Neural crest cell (in vitro differentiated cells): ENCODE results near the gene CDKN1C. TPM values are rescaled to one million over a fixed set of nuclear protein-coding genes. Genes with fewer than 3 reads are reported as not detected.

Source experiments
- DNase-seq: peaks from one replicate; pipeline ENCODE4 v3.0.0; 2021; ENCODE audit warnings: low read depth, mixed read lengths, low spot score
- H3K27ac Mint-ChIP-seq: one replicate; pipeline ENCODE4 v1.8.0; 2021; ENCODE audit warnings: mild to moderate bottlenecking, mixed read lengths; ENCODE audit not compliant: unreplicated experiment
- H3K27me3 Mint-ChIP-seq: 2 replicates; pipeline ENCODE4 v1.8.0; 2021; ENCODE audit warnings: low read depth, mild to moderate bottlenecking, mixed read lengths
- H3K36me3 Mint-ChIP-seq: 2 replicates; pipeline ENCODE4 v1.8.0; 2021; ENCODE audit warnings: low read depth, mild to moderate bottlenecking, mixed read lengths
- H3K4me1 Mint-ChIP-seq: 2 replicates; pipeline ENCODE4 v1.8.0; 2021; ENCODE audit warnings: mixed read lengths
- H3K4me3 Mint-ChIP-seq: one replicate; pipeline ENCODE4 v1.8.0; 2021; ENCODE audit warnings: mild to moderate bottlenecking, mixed read lengths
- H3K9me3 Mint-ChIP-seq: 2 replicates; pipeline ENCODE4 v1.8.0; 2021; ENCODE audit warnings: mixed read lengths
- total RNA-seq: library from RNA; stranded (reverse); gene quantifications from 2 replicates; pipeline ENCODE4 v1.2.1, GENCODE V29; 2021
- TF ChIP-seq, protein P1 (sequence below): fragments of 200-600 bp; sonication (generic); conservative IDR thresholded peaks from 2 replicates; pipeline ENCODE4 v1.5.0; 2021; ENCODE audit warnings: antibody characterized with exemption, mild to moderate bottlenecking

CDKN1C gene
- total RNA-seq, 1 donor from 2014 or later = 78.3 TPM

DNA sequence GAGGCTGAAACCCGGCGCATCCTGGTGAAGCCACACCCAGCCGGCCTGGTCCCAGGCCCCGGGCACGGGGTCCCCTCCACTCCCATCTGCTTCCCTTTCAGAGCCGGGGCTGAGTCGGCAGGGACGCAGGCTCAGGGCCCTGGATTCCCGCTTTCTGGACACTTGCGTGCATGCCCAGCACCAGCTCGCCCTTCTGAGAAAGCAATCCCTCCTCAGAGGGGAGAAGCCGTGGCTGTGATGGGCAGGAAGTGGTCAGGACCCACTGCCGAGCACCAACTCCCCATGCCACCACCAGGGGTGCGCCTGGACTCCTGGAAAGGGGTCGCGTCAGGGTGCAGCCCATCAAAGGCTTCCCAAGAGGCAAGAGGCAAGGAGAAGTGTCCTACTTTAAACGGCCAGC, 15.1 kb downstream of the CDKN1C start:
- Mint-ChIP-seq H3K9me3 (no peaks in the 10 kb centered on the region), H3K4me3 (no peak overlapping the region), H3K27ac (no peak overlapping the region), H3K27me3 (peaks cover 48% of the 10 kb centered on the region), H3K36me3 (peaks cover 2% of the 10 kb centered on the region), H3K4me1 (peaks cover 36% of the 10 kb centered on the region)
- TF ChIP-seq, protein P1, sequence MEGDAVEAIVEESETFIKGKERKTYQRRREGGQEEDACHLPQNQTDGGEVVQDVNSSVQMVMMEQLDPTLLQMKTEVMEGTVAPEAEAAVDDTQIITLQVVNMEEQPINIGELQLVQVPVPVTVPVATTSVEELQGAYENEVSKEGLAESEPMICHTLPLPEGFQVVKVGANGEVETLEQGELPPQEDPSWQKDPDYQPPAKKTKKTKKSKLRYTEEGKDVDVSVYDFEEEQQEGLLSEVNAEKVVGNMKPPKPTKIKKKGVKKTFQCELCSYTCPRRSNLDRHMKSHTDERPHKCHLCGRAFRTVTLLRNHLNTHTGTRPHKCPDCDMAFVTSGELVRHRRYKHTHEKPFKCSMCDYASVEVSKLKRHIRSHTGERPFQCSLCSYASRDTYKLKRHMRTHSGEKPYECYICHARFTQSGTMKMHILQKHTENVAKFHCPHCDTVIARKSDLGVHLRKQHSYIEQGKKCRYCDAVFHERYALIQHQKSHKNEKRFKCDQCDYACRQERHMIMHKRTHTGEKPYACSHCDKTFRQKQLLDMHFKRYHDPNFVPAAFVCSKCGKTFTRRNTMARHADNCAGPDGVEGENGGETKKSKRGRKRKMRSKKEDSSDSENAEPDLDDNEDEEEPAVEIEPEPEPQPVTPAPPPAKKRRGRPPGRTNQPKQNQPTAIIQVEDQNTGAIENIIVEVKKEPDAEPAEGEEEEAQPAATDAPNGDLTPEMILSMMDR = no peak
- no peak for DNase-seq

DNA sequence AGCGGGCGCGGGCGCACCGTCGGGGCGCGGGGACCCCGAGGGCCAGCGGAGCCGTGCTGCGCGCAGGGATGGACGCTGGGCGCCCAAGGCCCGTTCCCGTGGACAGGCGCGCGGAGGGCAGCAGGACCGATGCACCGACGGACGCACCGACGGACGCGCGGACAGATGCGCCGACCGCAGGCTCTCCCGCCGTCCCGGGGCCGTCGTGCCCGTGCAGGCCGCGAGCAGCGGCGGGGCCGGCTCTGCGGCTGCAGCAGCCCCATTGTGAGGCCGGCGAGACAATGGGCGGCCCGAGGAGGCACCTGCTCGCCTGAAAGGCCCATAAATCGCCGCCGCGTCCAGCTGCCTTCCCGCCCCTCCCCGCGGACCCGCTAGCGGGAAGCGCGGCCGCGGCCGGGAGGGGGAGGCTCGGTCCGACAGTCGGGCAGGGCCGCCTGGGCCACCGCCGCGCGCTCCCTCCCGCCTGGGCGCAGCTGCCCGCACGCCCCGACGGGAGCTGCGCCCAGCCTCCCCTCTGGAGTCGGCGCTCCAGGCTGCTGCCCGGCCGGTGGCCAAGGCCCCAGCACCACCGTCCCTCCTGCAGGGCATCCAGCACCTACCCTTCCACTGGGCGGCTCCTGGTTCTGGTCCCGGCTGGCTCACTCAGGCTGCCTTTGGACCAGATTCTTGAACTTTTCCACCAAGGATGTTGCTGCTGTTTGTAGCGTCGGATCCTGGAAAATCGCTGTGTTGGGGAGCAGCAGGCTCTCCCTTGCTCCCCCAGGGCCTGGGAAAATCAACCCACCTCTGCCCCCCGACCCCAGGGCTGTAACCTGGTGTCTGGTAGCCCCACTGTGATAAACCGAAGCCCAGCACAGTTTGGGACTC, 15.8 kb downstream of the CDKN1C start:
- H3K36me3 Mint-ChIP-seq = peaks cover 2% of the 10 kb centered on the region
- no peak overlapping the region for H3K4me3 Mint-ChIP-seq
- no peak for DNase-seq
- H3K27ac Mint-ChIP-seq = no peak overlapping the region
- H3K27me3 Mint-ChIP-seq = peaks cover 52% of the 10 kb centered on the region
- TF ChIP-seq, protein P1 = no peak
- H3K9me3 Mint-ChIP-seq = no peaks in the 10 kb centered on the region
- H3K4me1 Mint-ChIP-seq = peaks cover 40% of the 10 kb centered on the region

DNA sequence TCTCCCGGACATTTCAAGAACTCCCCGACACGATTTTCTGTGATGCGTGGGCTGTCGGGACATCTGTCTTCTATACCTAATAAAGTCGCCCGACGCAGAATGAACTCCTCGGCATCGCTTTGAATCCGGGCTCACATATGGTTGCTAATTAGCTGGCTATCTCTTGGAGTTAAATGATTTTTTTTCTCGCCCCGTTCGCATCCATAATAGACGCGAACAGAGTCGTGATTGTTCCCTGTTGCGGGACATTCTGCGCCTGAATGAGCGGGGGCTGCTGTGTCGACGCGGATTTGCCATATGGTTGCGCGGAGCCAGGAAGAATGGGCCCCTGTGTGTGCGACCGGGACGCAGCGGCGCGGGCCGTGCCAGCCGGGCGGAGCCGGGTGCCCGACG, 16.4 kb downstream of the CDKN1C start:
- no peaks in the 10 kb centered on the region for H3K9me3 Mint-ChIP-seq
- no peaks in the 10 kb centered on the region for H3K36me3 Mint-ChIP-seq
- peak overlapping the region; percentile 84 for H3K4me3 Mint-ChIP-seq
- peaks cover 43% of the 10 kb centered on the region for H3K4me1 Mint-ChIP-seq
- DNase-seq = no peak
- peaks cover 54% of the 10 kb centered on the region for H3K27me3 Mint-ChIP-seq
- TF ChIP-seq, protein P1 = no peak
- peak overlapping the region; percentile 85 for H3K27ac Mint-ChIP-seq

DNA sequence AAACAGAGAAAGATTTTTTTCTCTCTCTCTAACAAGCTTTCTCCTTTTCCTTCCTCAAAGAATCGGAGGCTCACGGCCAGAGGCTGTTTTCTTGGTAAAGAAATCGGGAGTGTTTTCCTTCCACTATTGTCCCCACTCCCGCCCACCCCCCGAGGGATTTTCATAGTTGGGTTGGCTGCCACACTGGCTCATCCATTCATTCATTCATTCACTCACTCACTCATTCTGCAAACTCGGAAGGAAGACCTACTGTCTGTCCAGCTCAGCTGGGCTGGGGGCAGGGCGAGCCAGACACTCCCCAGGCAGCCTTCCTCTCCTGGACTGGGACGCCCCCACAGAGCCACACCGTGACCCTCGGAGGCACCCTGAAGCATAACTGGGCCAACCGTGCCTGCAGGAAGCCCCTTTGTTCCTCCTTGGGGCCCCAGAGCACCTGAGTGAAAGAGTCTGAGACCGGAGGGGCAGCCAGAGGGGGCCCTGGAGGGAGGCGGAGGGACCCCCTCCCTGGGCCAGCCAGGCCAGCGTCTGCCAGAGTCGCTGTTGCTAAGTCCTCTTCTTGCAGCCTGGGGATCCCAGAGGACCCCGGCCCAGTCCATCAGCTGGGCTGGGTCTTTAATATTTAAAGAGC, 17.0 kb downstream of the CDKN1C start:
- Mint-ChIP-seq H3K4me3 (peak overlapping the region; percentile 84), H3K9me3 (no peaks in the 10 kb centered on the region), H3K27ac (no peak overlapping the region), H3K4me1 (peaks cover 45% of the 10 kb centered on the region), H3K36me3 (no peaks in the 10 kb centered on the region), H3K27me3 (peaks cover 55% of the 10 kb centered on the region)
- DNase-seq = no peak
- TF ChIP-seq, protein P1 = no peak

DNA sequence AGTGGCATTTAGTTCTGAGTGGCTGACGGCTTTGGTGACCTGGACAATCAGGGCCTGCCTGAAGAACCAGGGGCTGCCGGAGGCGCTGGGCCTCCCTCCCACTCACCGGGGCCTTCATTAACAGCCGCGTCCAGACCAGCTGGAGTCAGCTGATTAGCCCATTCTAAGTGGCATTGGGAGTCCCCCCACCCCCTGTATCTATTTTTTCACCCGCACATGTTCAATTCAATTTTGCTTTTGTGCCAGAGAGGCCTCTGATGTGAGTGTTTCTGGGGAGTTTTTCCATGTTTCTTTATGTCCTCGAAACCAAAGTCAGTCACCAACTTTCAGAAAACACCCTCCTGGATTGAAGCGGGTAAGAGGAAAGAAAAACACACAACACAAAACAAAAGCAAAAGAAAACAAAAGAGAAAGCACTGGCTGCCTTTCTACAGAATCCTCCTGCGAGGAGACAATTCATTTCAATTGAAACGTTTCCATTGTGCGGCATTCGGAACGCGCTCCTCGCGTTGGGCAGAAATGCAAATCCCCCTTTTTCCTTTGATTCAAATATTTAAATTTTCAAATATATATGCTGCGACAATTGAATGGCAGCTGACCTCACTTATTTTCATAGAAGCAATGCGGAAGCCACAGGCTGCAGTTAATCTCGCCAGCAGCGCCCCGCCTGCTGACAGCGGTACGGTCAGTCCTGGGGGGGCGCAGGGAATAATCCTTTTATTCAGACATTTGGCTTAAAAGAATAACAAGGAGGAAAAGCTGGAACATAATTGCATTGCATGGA, 17.7 kb downstream of the CDKN1C start:
- peaks cover 58% of the 10 kb centered on the region for H3K27me3 Mint-ChIP-seq
- no peaks in the 10 kb centered on the region for H3K9me3 Mint-ChIP-seq
- H3K4me3 Mint-ChIP-seq = peak overlapping the region; percentile 59
- H3K36me3 Mint-ChIP-seq = no peaks in the 10 kb centered on the region
- TF ChIP-seq, protein P1 = no peak
- peaks cover 51% of the 10 kb centered on the region for H3K4me1 Mint-ChIP-seq
- DNase-seq = no peak
- H3K27ac Mint-ChIP-seq = peak overlapping the region; percentile 60
